ENCODE measurements around the gene KIAA1671. TPM values are rescaled to one million over a fixed set of nuclear protein-coding genes. Genes with fewer than 3 reads are reported as not detected.
A peak's percentile ranks its signal among the peaks of the same experiment; 100 is the strongest.

The KIAA1671 gene
- total RNA-seq, 2 experiments from 2014 or later = 12.3 to 14.0 TPM

DNA sequence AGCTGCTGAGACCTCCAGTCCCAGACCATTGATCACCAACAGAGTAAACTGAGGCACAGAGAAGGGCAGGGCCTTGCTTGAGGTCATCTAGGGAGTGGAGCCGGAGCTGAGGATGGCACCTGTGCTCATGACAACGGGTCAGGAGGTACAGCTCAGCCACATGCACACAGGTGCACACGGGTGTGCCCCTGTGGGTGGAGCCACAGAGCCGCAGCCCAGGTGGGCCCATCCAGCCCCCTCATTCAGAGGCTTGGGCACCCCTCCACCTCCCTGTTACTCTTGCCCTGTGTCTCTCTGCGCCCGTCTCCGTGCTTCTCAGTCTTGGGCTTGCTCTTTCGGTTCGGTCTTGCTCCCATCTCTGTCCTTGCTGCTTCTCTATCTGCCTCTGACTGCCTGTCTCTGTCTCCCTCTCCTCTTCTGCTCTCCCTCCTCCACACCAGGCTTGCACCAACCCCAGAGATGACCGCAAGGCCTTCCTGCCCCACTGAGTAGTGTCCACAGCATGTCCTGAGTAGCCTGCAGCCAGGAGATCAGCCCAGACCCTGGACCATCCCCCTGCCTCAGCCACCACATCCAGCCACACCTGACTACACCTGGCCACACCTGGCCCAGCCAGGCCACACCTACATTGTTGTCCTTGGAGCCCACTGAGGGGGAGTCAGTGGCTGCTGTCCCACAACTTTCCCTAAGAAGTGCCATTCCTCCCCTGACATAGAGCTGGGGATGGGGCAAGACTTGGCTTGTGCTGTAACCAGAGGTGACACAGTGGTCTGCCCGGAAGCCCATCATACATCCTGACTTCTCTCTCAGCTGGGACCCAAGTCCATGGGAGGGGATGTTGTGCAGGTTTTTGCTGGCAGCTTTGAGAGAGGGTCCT, 207.8 kb downstream of the KIAA1671 start:
- no peak for DNase-seq
- H3K4me3 Mint-ChIP-seq = no peak overlapping the region
- intact Hi-C loops (cut with DNase I, micrococcal nuclease) = no loop called here
- H3K4me1 Mint-ChIP-seq = no peaks in the 10 kb centered on the region
- H3K27me3 Mint-ChIP-seq = no peaks in the 10 kb centered on the region
- ChIA-PET POLR2A (no interaction called here), CTCF (interaction anchor here (0.6 to 0.9 kb wide), 2 partner anchors 20 to 50 kb away, joined by 3 to 5 read pairs; no protein-coding TSS in a partner anchor)
- no peaks in the 10 kb centered on the region for H3K36me3 Mint-ChIP-seq (ENCODE audit: low read depth)
- no peaks in the 10 kb centered on the region for H3K9me3 Mint-ChIP-seq (ENCODE audit: low read depth)
- H3K27ac Mint-ChIP-seq = no peak overlapping the region
- ATAC-seq = no peak

DNA sequence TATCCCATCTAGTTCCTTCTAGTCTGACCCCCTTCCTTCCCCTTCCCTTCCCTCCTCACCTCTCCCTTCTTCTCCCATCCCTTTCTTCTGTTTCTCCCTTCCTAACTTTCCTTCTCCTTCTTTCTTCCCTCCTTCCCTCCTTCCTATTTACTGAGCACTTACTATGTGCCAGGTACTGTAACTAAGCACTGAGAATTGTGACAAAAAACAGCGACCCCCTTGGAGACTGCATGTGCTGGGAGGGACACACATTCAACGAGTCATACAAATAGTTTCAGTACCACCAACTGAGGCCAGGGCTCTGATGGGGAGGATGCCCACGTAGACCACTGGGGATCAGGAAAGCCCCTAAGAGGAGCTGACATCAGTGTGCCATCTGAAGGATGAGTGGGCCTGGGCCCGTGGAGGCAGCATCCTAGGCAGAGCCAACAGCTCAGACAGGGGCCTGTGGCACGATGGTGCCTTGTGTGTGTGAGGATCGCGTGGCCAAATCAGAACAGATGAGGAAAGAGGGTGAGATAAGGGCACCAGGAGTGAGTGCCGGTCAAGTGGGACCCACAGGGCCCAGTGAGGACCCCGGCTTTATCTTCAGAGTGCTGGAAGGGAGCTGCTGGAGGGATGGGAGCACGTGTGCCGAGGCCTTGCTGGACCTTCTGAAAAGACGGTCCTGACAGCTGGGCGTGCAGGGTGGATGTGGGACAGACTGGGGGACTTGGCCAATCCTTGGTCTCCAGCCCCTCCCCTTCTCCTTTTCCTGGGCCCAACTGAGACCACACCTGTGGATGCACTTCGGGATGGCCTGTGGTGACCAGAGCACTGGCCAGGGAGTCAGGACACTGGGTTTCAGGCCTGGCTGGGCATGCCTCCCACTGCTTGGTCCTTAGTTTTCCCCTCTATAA, 208.8 kb downstream of the KIAA1671 start:
- Mint-ChIP-seq H3K36me3 (ENCODE audit: low read depth) (no peaks in the 10 kb centered on the region), H3K27ac (peak overlapping the region; percentile 7), H3K9me3 (ENCODE audit: low read depth) (no peaks in the 10 kb centered on the region), H3K27me3 (no peaks in the 10 kb centered on the region), H3K4me3 (no peak overlapping the region), H3K4me1 (no peaks in the 10 kb centered on the region)
- no peak for DNase-seq
- POLR2A ChIA-PET = no interaction called here
- ATAC-seq = no peak
- CTCF ChIA-PET = interaction anchor here (0.5 kb wide), 1 partner anchor 671 kb away, joined by 3 read pairs; no protein-coding TSS in a partner anchor
- intact Hi-C loops (cut with DNase I, micrococcal nuclease) = no loop called here

DNA sequence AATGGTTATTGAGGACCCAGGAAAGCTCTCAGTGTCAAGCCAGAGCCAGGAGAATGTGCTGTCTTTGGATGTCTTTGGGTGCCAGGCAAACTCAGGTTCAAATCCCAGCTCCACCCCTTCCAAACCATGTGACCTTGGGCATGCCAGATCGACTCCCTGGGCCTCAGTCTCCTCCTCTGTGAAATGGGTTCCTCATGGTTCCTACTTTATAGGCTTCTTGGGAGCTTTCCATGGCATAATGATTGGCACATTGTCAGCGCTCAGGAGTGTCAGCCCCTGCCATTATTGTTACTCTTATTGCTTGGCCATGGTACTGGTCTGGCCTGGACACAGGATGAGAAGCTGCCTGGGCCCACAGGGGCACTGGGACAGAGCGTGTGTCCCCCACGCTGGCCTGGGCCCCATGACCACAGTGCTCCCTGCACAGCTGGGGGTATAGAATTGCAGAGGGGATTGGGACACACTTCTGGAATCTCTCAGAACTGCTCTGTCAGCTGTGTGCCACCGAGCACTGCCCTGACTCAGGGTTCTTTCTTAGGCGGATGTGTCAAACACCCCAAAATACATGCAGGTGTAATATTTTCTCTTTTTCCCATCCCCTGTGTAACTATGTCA, 209.5 kb downstream of the KIAA1671 start:
- ATAC-seq = no peak
- Mint-ChIP-seq H3K4me1 (no peaks in the 10 kb centered on the region), H3K36me3 (ENCODE audit: low read depth) (no peaks in the 10 kb centered on the region), H3K4me3 (no peak overlapping the region), H3K27ac (no peak overlapping the region), H3K27me3 (no peaks in the 10 kb centered on the region), H3K9me3 (ENCODE audit: low read depth) (no peaks in the 10 kb centered on the region)
- ChIA-PET CTCF (interaction anchor here (0.5 kb wide), 1 partner anchor 672 kb away, joined by 3 read pairs; no protein-coding TSS in a partner anchor), POLR2A (no interaction called here)
- intact Hi-C loops (cut with DNase I, micrococcal nuclease) = no loop called here
- no peak for DNase-seq

DNA sequence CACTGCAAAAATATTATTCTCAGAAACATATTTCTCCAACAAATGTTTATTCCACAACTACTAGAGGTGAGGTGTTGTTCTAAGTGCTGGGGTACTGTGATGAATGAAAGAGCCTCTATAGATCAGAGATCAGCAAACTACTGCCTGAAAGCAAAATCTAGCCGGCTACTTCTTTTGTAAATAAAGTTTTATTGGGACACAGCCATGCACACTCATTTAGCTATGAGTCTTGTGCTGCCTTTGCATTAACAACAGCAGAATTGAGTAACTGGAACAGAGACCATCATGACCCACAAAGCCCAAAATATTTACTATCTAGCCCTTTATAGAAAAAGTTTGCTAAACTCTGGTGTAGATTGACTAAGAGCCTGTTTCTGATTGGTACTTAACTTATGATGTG, 210.0 kb downstream of the KIAA1671 start:
- Mint-ChIP-seq H3K36me3 (ENCODE audit: low read depth) (no peaks in the 10 kb centered on the region), H3K27me3 (no peaks in the 10 kb centered on the region), H3K4me3 (no peak overlapping the region), H3K27ac (no peak overlapping the region), H3K4me1 (no peaks in the 10 kb centered on the region), H3K9me3 (ENCODE audit: low read depth) (no peaks in the 10 kb centered on the region)
- POLR2A ChIA-PET = no interaction called here
- intact Hi-C loops (cut with DNase I, micrococcal nuclease) = no loop called here
- DNase-seq (no peak), ATAC-seq (no peak)
- CTCF ChIA-PET = no interaction called here

DNA sequence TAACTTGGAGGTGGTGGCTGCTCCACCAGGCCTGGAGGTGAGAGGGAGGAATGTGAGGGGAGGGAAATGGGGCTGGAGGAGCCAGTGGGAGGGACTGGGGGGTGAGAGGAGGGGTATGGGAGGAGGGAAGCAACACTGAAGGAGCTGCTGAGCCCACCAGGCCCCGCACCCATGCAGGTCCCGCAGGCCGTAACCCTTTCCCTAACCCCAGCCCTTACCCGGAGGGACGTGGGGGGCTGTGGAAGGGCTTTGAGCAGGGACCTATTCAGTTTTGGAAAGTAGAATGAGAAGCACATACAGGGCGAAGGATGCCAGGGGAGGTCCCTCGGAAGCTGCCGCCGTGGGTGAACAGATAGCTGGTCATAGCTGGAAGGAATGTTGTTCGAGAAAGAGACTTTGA, 213.3 kb downstream of the KIAA1671 start:
- CTCF ChIA-PET = interaction anchor here (1.6 kb wide), 1 partner anchor 56 kb away, joined by 4 read pairs; no protein-coding TSS in a partner anchor
- no peak overlapping the region for H3K27ac Mint-ChIP-seq
- intact Hi-C loops (cut with DNase I, micrococcal nuclease) = no loop called here

DNA sequence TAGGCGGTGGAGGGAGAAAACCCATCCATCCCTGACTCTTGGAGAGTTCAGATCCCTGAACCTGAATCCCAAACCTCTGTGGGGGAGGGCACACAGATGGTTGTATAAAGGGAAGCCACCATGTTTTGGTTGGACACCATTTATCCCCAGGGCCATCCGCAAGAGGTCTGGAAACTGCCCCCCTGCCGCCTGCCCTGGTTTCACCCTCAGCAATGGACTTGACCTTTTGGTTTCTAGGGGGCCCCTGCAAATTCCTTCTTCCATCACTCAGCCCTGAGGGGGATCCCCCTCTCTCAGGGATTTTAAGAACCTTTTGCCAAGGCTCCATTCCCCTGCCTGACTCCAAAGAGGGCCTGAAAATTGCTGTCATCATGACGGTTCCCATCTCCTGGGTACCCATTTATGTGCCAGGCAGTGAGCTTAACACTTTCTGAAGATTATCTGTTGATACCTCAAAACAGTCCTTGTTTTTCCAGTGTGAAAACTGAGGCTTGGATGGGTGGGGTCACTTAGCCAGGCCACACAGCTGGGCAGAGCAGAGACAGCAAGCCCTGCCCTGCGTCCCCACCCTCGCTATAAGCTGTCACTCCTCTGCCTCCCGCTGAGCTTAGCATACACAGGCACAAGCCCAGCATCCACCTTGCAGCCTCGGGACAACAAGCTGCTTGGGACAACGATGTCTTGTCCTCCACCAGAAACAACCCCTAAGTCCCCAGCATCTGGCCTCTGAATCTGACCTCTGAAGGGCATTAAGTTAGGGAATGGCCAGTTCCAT, 213.9 kb downstream of the KIAA1671 start:
- H3K27ac Mint-ChIP-seq = no peak overlapping the region
- ChIA-PET CTCF (no interaction called here), POLR2A (no interaction called here)
- H3K36me3 Mint-ChIP-seq (ENCODE audit: low read depth) = no peaks in the 10 kb centered on the region
- H3K27me3 Mint-ChIP-seq = no peaks in the 10 kb centered on the region
- no peaks in the 10 kb centered on the region for H3K9me3 Mint-ChIP-seq (ENCODE audit: low read depth)
- H3K4me1 Mint-ChIP-seq = no peaks in the 10 kb centered on the region
- H3K4me3 Mint-ChIP-seq = no peak overlapping the region
- ATAC-seq (no peak), DNase-seq (no peak)
- intact Hi-C loops (cut with DNase I, micrococcal nuclease) = no loop called here

More for the DNA sequence above, 213.3 kb downstream of the KIAA1671 start:
- DNase-seq (no peak), ATAC-seq (no peak)
- Mint-ChIP-seq H3K9me3 (ENCODE audit: low read depth) (no peaks in the 10 kb centered on the region), H3K27me3 (no peaks in the 10 kb centered on the region), H3K4me1 (no peaks in the 10 kb centered on the region), H3K36me3 (ENCODE audit: low read depth) (no peaks in the 10 kb centered on the region), H3K4me3 (no peak overlapping the region)
- POLR2A ChIA-PET = no interaction called here

DNA sequence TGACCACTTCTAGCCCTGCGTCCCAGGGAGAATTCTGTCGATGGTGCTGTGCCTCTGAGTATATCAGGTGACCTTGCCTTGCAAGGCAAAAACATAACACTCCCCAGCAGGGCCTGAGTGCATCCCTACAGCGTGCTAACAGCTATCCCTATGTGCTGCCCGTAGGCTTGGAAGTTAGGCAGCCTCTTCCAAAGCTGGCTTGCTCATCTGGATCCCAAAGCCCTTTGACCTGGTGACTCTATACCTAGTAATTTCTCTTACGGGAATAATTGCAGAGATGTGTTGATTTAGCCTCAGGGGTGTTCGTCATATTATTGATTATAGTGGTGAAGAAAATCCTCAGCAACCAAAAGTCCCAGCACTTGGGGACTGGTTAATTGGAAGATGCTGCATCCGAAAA, 214.6 kb downstream of the KIAA1671 start:
- Mint-ChIP-seq H3K4me3 (no peak overlapping the region), H3K27me3 (no peaks in the 10 kb centered on the region), H3K4me1 (no peaks in the 10 kb centered on the region), H3K9me3 (ENCODE audit: low read depth) (no peaks in the 10 kb centered on the region), H3K36me3 (ENCODE audit: low read depth) (no peaks in the 10 kb centered on the region), H3K27ac (no peak overlapping the region)
- ATAC-seq (no peak), DNase-seq (no peak)
- CTCF ChIA-PET = no interaction called here
- intact Hi-C loops (cut with DNase I, micrococcal nuclease) = no loop called here
- POLR2A ChIA-PET = no interaction called here

DNA sequence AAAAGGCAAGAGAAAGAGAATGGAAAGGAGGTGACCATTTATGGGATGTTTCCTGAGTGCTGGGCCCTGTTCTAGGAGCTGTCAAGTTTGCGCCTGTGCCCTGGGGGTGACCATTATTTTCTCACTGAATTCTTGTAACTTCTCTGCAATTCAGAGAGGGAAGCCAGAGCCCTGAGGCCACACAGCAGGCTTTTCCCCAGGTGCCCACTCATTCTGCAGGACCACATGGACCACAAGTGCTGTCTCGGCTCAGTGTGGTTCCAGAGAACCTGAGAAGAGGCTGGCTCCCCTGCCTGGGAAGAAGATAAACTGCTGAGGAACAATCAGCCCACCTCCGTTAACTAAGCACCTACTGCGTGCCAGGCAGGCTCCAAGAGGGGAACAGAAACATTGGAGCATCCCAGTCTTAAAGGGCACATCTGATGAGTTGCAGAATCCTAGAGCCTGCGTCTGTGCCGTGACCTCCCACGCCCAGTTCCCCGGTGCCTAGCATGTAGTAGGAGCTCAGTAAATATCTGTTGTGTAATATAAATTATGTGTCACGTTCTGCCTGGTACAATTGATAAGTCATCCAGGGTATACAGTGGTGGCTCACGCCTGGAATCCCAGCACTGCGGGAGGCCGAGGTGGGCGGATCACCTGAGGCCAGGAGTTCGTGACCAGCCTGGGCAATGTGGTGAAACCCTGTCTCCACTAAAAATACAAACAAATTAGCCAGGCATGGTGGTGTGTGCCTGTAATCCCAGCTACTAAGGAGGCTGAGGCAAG, 215.5 kb downstream of the KIAA1671 start:
- ChIA-PET POLR2A (no interaction called here), CTCF (interaction anchor here (1.0 kb wide), 1 partner anchor 86 kb away, joined by 4 read pairs; no protein-coding TSS in a partner anchor)
- intact Hi-C loops (cut with DNase I, micrococcal nuclease) = no loop called here
- Mint-ChIP-seq H3K27me3 (no peaks in the 10 kb centered on the region), H3K9me3 (ENCODE audit: low read depth) (no peaks in the 10 kb centered on the region), H3K36me3 (ENCODE audit: low read depth) (no peaks in the 10 kb centered on the region), H3K4me1 (no peaks in the 10 kb centered on the region), H3K4me3 (no peak overlapping the region), H3K27ac (no peak overlapping the region)
- DNase-seq = no peak
- ATAC-seq = no peak

DNA sequence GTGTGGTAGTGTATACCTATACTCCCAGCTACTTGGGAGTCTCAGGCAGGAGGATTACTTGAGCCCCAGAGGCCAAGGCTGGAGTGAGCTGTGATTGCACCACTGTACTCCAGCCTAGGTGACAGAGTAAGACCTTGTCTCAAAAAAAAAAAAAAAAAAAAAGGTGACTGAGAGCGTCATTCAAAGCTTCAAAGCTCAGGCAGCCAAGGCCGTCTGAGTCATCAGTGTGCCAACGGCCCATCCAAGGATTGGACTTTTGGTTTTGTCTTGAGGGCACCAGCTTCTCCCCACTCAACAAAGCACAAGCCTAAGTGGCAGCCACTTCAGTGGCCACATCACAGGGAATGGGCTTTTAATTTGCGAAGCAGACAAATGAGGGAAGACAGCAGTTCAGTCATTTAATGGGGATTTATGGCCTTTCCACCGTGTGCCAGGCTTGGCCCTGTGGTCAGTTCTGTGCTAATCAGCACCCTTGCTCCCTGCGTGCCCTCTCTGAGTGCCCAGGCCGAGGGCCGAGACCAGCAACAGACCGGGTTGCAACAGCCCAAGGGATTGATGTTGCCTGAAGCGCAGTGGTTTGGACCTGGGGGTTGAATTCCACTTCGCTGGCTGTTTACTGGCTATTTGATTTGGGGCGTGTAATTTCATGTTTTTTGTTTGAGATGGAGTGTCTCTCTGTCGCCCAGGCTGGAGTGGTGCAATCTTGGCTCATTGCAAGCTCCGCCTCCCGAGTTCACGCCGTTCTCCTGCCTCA, 216.9 kb downstream of the KIAA1671 start:
- Mint-ChIP-seq H3K4me1 (no peaks in the 10 kb centered on the region), H3K27ac (no peak overlapping the region), H3K9me3 (ENCODE audit: low read depth) (no peaks in the 10 kb centered on the region), H3K36me3 (ENCODE audit: low read depth) (no peaks in the 10 kb centered on the region), H3K27me3 (no peaks in the 10 kb centered on the region), H3K4me3 (no peak overlapping the region)
- POLR2A ChIA-PET = no interaction called here
- CTCF ChIA-PET = no interaction called here
- no peak for DNase-seq
- ATAC-seq = no peak
- intact Hi-C loops (cut with DNase I, micrococcal nuclease) = loop anchor here (1.0 to 5.0 kb wide), 2 partner anchors 16 to 87 kb away; no protein-coding TSS in a partner anchor

DNA sequence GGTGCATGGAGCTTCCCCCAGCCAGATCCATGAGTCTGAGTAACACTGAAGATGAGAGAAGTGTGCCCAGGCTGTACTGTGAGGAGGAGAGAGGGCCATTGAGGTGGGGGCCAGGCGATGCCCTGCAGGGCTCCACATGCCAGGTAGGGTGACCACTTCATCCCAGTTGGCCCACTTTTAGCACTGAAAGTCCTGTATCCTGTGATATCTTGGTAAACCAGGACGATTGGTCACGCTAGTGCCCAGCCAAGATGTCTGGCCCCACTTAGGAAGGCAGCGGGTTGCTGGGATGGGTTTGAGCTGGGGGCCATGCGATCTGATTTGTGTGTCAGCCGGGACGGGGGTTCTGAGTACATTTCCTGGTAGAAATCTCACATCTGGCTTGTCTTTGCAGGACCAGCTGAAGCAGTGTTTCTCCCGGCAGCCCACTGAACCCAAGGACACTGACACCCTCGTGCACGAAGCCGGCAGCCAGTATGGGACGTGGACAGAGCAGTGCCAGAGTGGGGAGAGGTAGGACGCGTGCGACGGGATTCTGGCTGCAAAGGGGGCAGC, 218.0 kb downstream of the KIAA1671 start:
- no peak for DNase-seq
- Mint-ChIP-seq H3K4me1 (no peaks in the 10 kb centered on the region), H3K4me3 (no peak overlapping the region), H3K9me3 (ENCODE audit: low read depth) (no peaks in the 10 kb centered on the region), H3K36me3 (ENCODE audit: low read depth) (no peaks in the 10 kb centered on the region), H3K27me3 (no peaks in the 10 kb centered on the region), H3K27ac (no peak overlapping the region)
- ChIA-PET POLR2A (no interaction called here), CTCF (interaction anchor here (0.8 to 1.0 kb wide), 3 partner anchors 40 to 107 kb away, joined by 3 read pairs; no protein-coding TSS in a partner anchor)
- intact Hi-C loops (cut with DNase I, micrococcal nuclease) = loop anchor here (1.0 to 5.0 kb wide), 2 partner anchors 15 to 88 kb away; no protein-coding TSS in a partner anchor
- ATAC-seq = no peak

Measured in activated CD4-positive, alpha-beta T cell treated with anti-CD3 and anti-CD28 coated beads for 36 hours (primary cell).